Tibial nerve (tissue), 3 donors: Measurements from ENCODE around the gene DHX58.

Source experiments
- POLR2A ChIP-seq, 2 donors: fragments of 450-650 bp; IDR thresholded peaks; one replicate each; pipeline ENCODE4 v1.6.1; 2017; ENCODE audit warnings: antibody characterized with exemption in 2 of 2, mild to moderate bottlenecking in 2 of 2, moderate library complexity in 2 of 2
- TF ChIP-seq, protein P1 (sequence below), 5 experiments: fragments of 200-600 bp in 3 of 5; fragments of 450-650 bp in 2 of 5; sonication (generic) in 3 of 5; IDR thresholded peaks; one replicate each; pipeline ENCODE4 v1.5.1; 2016 to 2019; ENCODE audit warnings: antibody characterized with exemption in 5 of 5, mild to moderate bottlenecking in 3 of 5, moderate library complexity in 2 of 5

DNA sequence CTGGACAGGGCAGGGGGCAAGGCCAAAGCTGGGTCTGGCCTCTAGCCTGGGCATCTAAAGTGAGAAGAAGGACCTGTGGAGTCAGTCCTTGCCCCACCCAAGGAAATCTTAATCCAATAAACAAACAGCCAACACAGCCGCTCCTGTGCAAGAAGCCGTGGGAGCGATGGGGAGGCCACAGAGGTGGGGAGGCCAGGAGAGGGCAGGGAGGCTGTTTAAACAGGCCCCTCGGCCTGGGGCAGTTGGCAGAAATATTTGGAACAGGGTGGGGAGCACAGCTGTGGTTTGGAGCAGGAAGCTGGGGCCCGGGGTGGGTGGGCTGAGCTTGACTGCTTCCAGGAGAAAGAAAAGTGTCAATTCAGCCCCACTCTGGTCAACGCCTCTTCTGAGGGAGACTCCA, 19.6 kb downstream of the DHX58 start:
- TF ChIP-seq, protein P1, sequence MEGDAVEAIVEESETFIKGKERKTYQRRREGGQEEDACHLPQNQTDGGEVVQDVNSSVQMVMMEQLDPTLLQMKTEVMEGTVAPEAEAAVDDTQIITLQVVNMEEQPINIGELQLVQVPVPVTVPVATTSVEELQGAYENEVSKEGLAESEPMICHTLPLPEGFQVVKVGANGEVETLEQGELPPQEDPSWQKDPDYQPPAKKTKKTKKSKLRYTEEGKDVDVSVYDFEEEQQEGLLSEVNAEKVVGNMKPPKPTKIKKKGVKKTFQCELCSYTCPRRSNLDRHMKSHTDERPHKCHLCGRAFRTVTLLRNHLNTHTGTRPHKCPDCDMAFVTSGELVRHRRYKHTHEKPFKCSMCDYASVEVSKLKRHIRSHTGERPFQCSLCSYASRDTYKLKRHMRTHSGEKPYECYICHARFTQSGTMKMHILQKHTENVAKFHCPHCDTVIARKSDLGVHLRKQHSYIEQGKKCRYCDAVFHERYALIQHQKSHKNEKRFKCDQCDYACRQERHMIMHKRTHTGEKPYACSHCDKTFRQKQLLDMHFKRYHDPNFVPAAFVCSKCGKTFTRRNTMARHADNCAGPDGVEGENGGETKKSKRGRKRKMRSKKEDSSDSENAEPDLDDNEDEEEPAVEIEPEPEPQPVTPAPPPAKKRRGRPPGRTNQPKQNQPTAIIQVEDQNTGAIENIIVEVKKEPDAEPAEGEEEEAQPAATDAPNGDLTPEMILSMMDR (IDR thresholded peaks at IDR 0.05) = no peak
- no peak for TF ChIP-seq POLR2A (IDR thresholded peaks at IDR 0.05)
